K562 (cell line): ENCODE measurements around the gene FAM110D. TPM values are rescaled to one million over a fixed set of nuclear protein-coding genes. Genes with fewer than 3 reads are reported as not detected.
A peak's percentile ranks its signal among the peaks of the same experiment; 100 is the strongest.

Experiments used
- ARHGAP35 ChIP-seq: fragments of 450-650 bp; IDR thresholded peaks from 2 replicates; pipeline ENCODE4 v1.6.1; 2018; ENCODE audit not compliant: partially characterized antibody
- BCOR ChIP-seq: fragments of 450-650 bp; IDR thresholded peaks from 2 replicates; pipeline ENCODE4 v1.6.1; 2016
- BMI1 ChIP-seq: fragments of 150-350 bp; IDR thresholded peaks from 2 replicates; pipeline ENCODE4 v1.6.1; 2014; ENCODE audit warnings: low read length
- CBX1 ChIP-seq: sonication (generic); IDR thresholded peaks from 2 replicates; pipeline ENCODE4 v1.6.1; 2016; ENCODE audit warnings: antibody characterized with exemption, low read depth, mild to moderate bottlenecking
- ELF4 ChIP-seq: fragments of 450-650 bp; formaldehyde crosslinking; IDR thresholded peaks from 2 replicates; pipeline ENCODE4 v1.4.0; 2022; ENCODE audit warnings: missing genetic modification characterization
- EP400 ChIP-seq: fragments of 450-650 bp; IDR thresholded peaks from 2 replicates; pipeline ENCODE4 v1.6.1; 2017; ENCODE audit warnings: antibody characterized with exemption, mild to moderate bottlenecking, moderate library complexity
- GABPB2 ChIP-seq: fragments of 250-450 bp; sonication (Bioruptor Pico); conservative IDR thresholded peaks from 2 replicates; pipeline ENCODE4 v1.5.1; 2021; ENCODE audit warnings: mild to moderate bottlenecking
- KLF16 ChIP-seq: IDR thresholded peaks from 2 replicates; pipeline ENCODE4 v1.6.1; 2016; ENCODE audit warnings: antibody characterized with exemption
- KLF6 ChIP-seq: fragments of 250-450 bp; sonication (Bioruptor Pico); IDR thresholded peaks from 2 replicates; pipeline ENCODE4 v1.4.0; 2020; ENCODE audit warnings: mild to moderate bottlenecking, moderate library complexity, borderline replicate concordance
- MTF1 ChIP-seq: fragments of 250-450 bp; sonication (Bioruptor Pico); IDR thresholded peaks from 2 replicates; pipeline ENCODE4 v1.9.0; 2021; ENCODE audit warnings: moderate library complexity, mild to moderate bottlenecking, inconsistent platforms, borderline replicate concordance
- NFRKB ChIP-seq: fragments of 450-650 bp; IDR thresholded peaks from 2 replicates; pipeline ENCODE4 v1.6.1; 2016; ENCODE audit warnings: low read depth
- POLR2G ChIP-seq: fragments of 200-400 bp; formaldehyde crosslinking; IDR thresholded peaks from 2 replicates; pipeline ENCODE4 v1.6.1; 2017; ENCODE audit warnings: low read depth, mild to moderate bottlenecking, antibody characterized with exemption, low read length, moderate library complexity
- RBM22 ChIP-seq: fragments of 200-400 bp; formaldehyde crosslinking; IDR thresholded peaks from 2 replicates; pipeline ENCODE4 v1.6.1; 2018; ENCODE audit warnings: low read length, low read depth; ENCODE audit not compliant: poor library complexity, severe bottlenecking
- RBM25 ChIP-seq: fragments of 200-400 bp; formaldehyde crosslinking; IDR thresholded peaks from 2 replicates; pipeline ENCODE4 v1.6.1; 2018; ENCODE audit warnings: low read length, low read depth, moderate library complexity; ENCODE audit not compliant: severe bottlenecking
- SRSF3 ChIP-seq: fragments of 200-400 bp; formaldehyde crosslinking; IDR thresholded peaks from 2 replicates; pipeline ENCODE4 v1.6.1; 2016; ENCODE audit warnings: mild to moderate bottlenecking, low read length, moderate library complexity; ENCODE audit not compliant: insufficient read depth
- TAF7 ChIP-seq: fragments of 450-650 bp; IDR thresholded peaks from 2 replicates; pipeline ENCODE4 v1.6.1; 2016; ENCODE audit warnings: missing genetic modification characterization, missing compliant biosample characterization
- XRCC4 ChIP-seq: IDR thresholded peaks from one replicate; pipeline ENCODE4 v1.6.1; 2011; ENCODE audit not compliant: insufficient read depth, insufficient read length; ENCODE audit errors: extremely low read depth
- ZNF143 ChIP-seq: sonication (generic); formaldehyde crosslinking; IDR thresholded peaks from 2 replicates; pipeline ENCODE4 v1.9.0; 2022; ENCODE audit warnings: mild to moderate bottlenecking, missing genetic modification reagents
- ZNF217 ChIP-seq: sonication (generic); formaldehyde crosslinking; IDR thresholded peaks from 2 replicates; pipeline ENCODE4 v1.8.0; 2022; ENCODE audit warnings: mild to moderate bottlenecking, missing genetic modification reagents
- ZNF316 ChIP-seq: fragments of 450-650 bp; IDR thresholded peaks from 2 replicates; pipeline ENCODE4 v1.6.1; 2016
- ZNF57 ChIP-seq: fragments of 450-650 bp; formaldehyde crosslinking; IDR thresholded peaks from 2 replicates; pipeline ENCODE4 v1.4.0; 2020; ENCODE audit warnings: mild to moderate bottlenecking, moderate library complexity
- ZNF589 ChIP-seq: fragments of 200-800 bp; sonication (Bioruptor generic); IDR thresholded peaks from 2 replicates; pipeline ENCODE4 v1.6.1; 2016; ENCODE audit warnings: low read depth, missing genetic modification characterization, missing compliant biosample characterization
- ZNF695 ChIP-seq: fragments of 450-650 bp; formaldehyde crosslinking; IDR thresholded peaks from 2 replicates; pipeline ENCODE4 v1.4.0; 2020; ENCODE audit warnings: mild to moderate bottlenecking, moderate library complexity
- polyA plus RNA-seq, 8 experiments: library from polyadenylated mRNA; depleted of rRNA in 4 of 8; stranded (reverse) in 5 of 8; unstranded in 3 of 8; fragments of >200 nt; fragmentation: Nextera tagmentation in 2 of 8; fragmentation: Illumina TruSeq in 1 of 8; extraction: Ambion mirVana in 2 of 8; extraction: Trizol in 1 of 8; gene quantifications; 2 replicates each; pipeline versions ENCODE4 v1.2.1 to v1.2.3, GENCODE V29; 2011 to 2014; ENCODE audit warnings: inconsistent platforms in 1 of 8, missing spikeins in 1 of 8
- total RNA-seq, 7 experiments: library from RNA; depleted of rRNA in 6 of 7; stranded (reverse); fragments of >200 nt in 6 of 7; fragmentation: Illumina TruSeq in 2 of 7; extraction: Trizol in 2 of 7; gene quantifications; 2 replicates each; pipeline versions ENCODE4 v1.2.1 to v1.2.3, GENCODE V29; 2011 to 2021; ENCODE audit warnings: low replicate concordance in 1 of 7
- TF ChIP-seq, protein P1 (sequence below): fragments of 250-450 bp; sonication (Bioruptor Pico); IDR thresholded peaks from 2 replicates; pipeline ENCODE4 v1.5.0; 2021; ENCODE audit warnings: mild to moderate bottlenecking, borderline replicate concordance
- TF ChIP-seq, protein P2 (sequence below): IDR thresholded peaks from 2 replicates; pipeline ENCODE4 v1.6.1; 2011; ENCODE audit warnings: borderline replicate concordance, low read depth, mild to moderate bottlenecking, moderate library complexity, low read length; ENCODE audit not compliant: insufficient read depth, poor library complexity, severe bottlenecking

FAM110D gene
- total and polyA plus RNA-seq, 9 of the 15 experiments (the other 6 are each of a cell fraction or from before 2014, with no cell fraction given), result 0.04 to 1.1 (median 0.33) TPM

DNA sequence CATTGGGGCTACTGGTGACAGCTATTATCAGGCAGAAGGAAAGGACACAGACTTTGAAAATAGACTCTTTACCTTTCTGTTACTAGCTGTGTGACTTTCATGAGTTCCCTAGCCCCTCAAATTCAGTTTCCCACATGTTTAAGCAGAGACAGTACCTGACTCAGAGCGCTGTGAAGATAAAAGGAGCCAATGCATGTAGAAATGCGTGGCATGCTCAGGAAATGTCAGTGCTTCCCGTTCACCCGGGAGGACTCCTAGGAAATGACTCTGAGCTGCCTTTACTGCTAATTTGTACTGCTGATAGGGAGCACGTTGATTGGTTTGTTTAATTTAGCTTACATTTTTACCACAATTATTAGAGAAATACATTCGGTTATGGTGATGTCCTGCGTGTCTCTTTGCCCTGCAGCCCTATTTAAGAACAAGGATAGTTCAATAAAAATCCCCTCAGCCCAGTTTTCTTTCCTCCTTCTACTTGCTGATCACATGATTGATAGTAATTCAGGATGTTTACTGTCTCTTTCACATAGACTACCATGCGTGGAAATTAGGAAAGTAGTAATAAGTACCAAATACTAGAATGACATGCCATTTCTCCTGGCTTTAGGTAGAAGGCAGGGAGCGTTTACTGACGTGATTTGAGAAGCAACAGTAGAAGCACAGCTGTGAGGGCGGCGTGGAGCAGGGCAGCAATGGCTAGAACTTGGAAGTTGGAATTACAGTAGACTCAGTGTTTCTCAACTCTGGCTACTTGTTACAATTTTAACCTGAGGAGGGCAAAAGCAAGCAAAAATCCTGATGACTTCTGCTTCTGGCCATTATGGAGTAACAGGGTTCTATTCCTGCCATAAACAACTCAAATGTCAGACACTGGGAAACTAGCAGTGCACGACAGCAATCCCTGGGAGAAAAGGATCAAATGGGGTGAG, 31.4 kb upstream of the FAM110D start (continued):
- no peak for TF ChIP-seq BCOR
- TF ChIP-seq KLF6 (CRISPR knock-in tag), result peak; percentile 61; the same call in 1 of the 2 replicates
- TF ChIP-seq RBM22, result no peak
- no peak; the same call in 1 of the 2 replicates for TF ChIP-seq ZNF695 (CRISPR knock-in tag)
- no peak for TF ChIP-seq BMI1
- no peak for TF ChIP-seq ZNF57 (CRISPR knock-in tag)
- TF ChIP-seq, protein P1, sequence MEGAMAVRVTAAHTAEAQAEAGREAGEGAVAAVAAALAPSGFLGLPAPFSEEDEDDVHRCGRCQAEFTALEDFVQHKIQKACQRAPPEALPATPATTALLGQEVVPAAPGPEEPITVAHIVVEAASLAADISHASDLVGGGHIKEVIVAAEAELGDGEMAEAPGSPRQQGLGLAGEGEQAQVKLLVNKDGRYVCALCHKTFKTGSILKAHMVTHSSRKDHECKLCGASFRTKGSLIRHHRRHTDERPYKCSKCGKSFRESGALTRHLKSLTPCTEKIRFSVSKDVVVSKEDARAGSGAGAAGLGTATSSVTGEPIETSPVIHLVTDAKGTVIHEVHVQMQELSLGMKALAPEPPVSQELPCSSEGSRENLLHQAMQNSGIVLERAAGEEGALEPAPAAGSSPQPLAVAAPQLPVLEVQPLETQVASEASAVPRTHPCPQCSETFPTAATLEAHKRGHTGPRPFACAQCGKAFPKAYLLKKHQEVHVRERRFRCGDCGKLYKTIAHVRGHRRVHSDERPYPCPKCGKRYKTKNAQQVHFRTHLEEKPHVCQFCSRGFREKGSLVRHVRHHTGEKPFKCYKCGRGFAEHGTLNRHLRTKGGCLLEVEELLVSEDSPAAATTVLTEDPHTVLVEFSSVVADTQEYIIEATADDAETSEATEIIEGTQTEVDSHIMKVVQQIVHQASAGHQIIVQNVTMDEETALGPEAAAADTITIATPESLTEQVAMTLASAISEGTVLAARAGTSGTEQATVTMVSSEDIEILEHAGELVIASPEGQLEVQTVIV (CRISPR knock-in tag), result no peak
- TF ChIP-seq TAF7 (tag), result peak; percentile 64; the same call in 1 of the 2 replicates
- TF ChIP-seq SRSF3, result no peak
- TF ChIP-seq RBM25, result no peak
- TF ChIP-seq ZNF217 (CRISPR knock-in tag), result no peak
- no peak for TF ChIP-seq CBX1
- TF ChIP-seq EP400, result peak; percentile 22; the same call in 1 of the 2 replicates
- TF ChIP-seq MTF1 (CRISPR knock-in tag), result no peak
- TF ChIP-seq ELF4 (CRISPR knock-in tag), result no peak
- TF ChIP-seq XRCC4, result no peak
- TF ChIP-seq NFRKB, result peak; percentile 84
- TF ChIP-seq GABPB2 (CRISPR knock-in tag), result peak; percentile 82; the same call in 1 of the 2 replicates
- TF ChIP-seq, protein P2, sequence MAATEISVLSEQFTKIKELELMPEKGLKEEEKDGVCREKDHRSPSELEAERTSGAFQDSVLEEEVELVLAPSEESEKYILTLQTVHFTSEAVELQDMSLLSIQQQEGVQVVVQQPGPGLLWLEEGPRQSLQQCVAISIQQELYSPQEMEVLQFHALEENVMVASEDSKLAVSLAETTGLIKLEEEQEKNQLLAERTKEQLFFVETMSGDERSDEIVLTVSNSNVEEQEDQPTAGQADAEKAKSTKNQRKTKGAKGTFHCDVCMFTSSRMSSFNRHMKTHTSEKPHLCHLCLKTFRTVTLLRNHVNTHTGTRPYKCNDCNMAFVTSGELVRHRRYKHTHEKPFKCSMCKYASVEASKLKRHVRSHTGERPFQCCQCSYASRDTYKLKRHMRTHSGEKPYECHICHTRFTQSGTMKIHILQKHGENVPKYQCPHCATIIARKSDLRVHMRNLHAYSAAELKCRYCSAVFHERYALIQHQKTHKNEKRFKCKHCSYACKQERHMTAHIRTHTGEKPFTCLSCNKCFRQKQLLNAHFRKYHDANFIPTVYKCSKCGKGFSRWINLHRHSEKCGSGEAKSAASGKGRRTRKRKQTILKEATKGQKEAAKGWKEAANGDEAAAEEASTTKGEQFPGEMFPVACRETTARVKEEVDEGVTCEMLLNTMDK, result no peak
- TF ChIP-seq POLR2G, result no peak
- peak; percentile 8; the same call in 1 of the 2 replicates for TF ChIP-seq ZNF316
- TF ChIP-seq ZNF143, result no peak
- TF ChIP-seq ARHGAP35, result no peak
- TF ChIP-seq ZNF589 (CRISPR knock-in tag), result peak; percentile 38; the same call in 1 of the 2 replicates
- TF ChIP-seq KLF16, result no peak
